Limb (tissue), 2 donors: ENCODE results near the gene ARMC5.
"Not testable (repeated sequence)": the region's sequence is repeated elsewhere in the genome, so short reads cannot be mapped to it uniquely, and the experiment has no call there.

Source experiments
- DNase-seq, 2 donors: peaks; one replicate each; pipeline ENCODE4 v3.0.0-alpha.2; 2016; ENCODE audit errors: extremely low spot score in 2 of 2

Gene ARMC5

GRCh38 chr16:31499928-31500327 is 40.6 kb downstream of the ARMC5 start:
- DNase-seq = no peak

- DNase-seq = no peak
These were observed 42.1 kb downstream of the ARMC5 start for GRCh38 chr16:31501226-31501965.

GRCh38 chr16:31501966-31502348 is 42.7 kb downstream of the ARMC5 start:
- DNase-seq = no peak

GRCh38 chr16:31502981-31503380 is 43.7 kb downstream of the ARMC5 start:
- DNase-seq = no peak

- not testable (repeated sequence) for DNase-seq
These were observed 44.3 kb downstream of the ARMC5 start for GRCh38 chr16:31503555-31503954.

- DNase-seq = no peak
These were observed 44.9 kb downstream of the ARMC5 start for GRCh38 chr16:31504159-31504558.

- DNase-seq = no peak
These were observed 46.2 kb downstream of the ARMC5 start for GRCh38 chr16:31505483-31505882.

GRCh38 chr16:31507617-31507928 is 48.3 kb downstream of the ARMC5 start:
- DNase-seq = no peak

GRCh38 chr16:31507929-31508705 is 48.8 kb downstream of the ARMC5 start, which contains the start of gene RUSF1:
Gene RUSF1, minus strand, starts transcription at chr16:31508391. Its CDS starts 18 bp downstream, at chr16:31508373.
- DNase-seq = peak; percentile 88 to 96

- DNase-seq = no peak
These were observed 49.5 kb downstream of the ARMC5 start for GRCh38 chr16:31508706-31509195.

- no peak for DNase-seq
These were observed 53.8 kb downstream of the ARMC5 start for GRCh38 chr16:31513126-31513525.

GRCh38 chr16:31513884-31514283 is 54.6 kb downstream of the ARMC5 start:
- DNase-seq = no peak
